Suprapubic skin (tissue), 3 donors: ENCODE measurements around the gene SIK2.

Experiments
- POLR2A ChIP-seq, 2 donors: fragments of 450-650 bp; IDR thresholded peaks; one replicate each; pipeline ENCODE4 v1.6.1; 2017; ENCODE audit warnings: antibody characterized with exemption in 2 of 2, mild to moderate bottlenecking in 2 of 2, moderate library complexity in 2 of 2
- TF ChIP-seq, protein P1 (sequence below), 2 donors: fragments of 200-600 bp in 1 of 2; fragments of 450-650 bp in 1 of 2; sonication (generic) in 1 of 2; IDR thresholded peaks; one replicate each; pipeline ENCODE4 v1.5.1; 2016 to 2019; ENCODE audit warnings: antibody characterized with exemption in 2 of 2, mild to moderate bottlenecking in 1 of 2, moderate library complexity in 1 of 2

DNA sequence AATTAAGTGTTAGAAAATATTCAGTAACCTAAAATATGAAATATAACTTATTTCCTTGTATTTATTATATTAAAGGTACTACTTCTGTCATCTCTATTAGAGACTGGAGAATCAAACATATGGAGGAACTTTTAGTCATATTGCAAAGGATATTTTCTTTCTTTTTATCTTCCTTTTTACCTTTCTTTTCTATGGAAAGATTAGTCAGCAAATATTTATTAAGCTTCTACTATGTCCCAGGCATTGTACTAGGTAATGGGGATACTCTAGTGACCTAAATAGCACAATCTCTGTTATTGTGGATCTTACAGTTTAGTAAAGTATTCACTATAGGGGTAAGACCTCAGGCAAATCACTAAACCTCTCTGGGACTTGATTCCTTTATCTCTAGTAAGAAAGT lies 18.3 kb downstream of the SIK2 start:
- TF ChIP-seq, protein P1, sequence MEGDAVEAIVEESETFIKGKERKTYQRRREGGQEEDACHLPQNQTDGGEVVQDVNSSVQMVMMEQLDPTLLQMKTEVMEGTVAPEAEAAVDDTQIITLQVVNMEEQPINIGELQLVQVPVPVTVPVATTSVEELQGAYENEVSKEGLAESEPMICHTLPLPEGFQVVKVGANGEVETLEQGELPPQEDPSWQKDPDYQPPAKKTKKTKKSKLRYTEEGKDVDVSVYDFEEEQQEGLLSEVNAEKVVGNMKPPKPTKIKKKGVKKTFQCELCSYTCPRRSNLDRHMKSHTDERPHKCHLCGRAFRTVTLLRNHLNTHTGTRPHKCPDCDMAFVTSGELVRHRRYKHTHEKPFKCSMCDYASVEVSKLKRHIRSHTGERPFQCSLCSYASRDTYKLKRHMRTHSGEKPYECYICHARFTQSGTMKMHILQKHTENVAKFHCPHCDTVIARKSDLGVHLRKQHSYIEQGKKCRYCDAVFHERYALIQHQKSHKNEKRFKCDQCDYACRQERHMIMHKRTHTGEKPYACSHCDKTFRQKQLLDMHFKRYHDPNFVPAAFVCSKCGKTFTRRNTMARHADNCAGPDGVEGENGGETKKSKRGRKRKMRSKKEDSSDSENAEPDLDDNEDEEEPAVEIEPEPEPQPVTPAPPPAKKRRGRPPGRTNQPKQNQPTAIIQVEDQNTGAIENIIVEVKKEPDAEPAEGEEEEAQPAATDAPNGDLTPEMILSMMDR (IDR thresholded peaks at IDR 0.05), result no peak
- TF ChIP-seq POLR2A (IDR thresholded peaks at IDR 0.05), result no peak
